Liver (tissue), 9 donors: ENCODE results near the gene HS6ST3. TPM values are rescaled to one million over a fixed set of nuclear protein-coding genes. Genes with fewer than 3 reads are reported as not detected.

Experiments
- DNase-seq: peaks from one replicate; pipeline ENCODE4 v3.0.0-alpha.2; 2017; ENCODE audit warnings: low spot score
- H3K27ac ChIP-seq, 2 donors: one replicate each; pipeline ENCODE4 v1.7.0; 2013; ENCODE audit warnings: inconsistent platforms in 2 of 2, low read length in 2 of 2, control low read depth in 1 of 2, low read depth in 1 of 2, mild to moderate bottlenecking in 1 of 2
- H3K27me3 ChIP-seq, 4 donors: one replicate each; pipeline versions ENCODE4 v1.6.1 to v1.7.0; 2013; ENCODE audit warnings: low read length in 3 of 4, inconsistent platforms in 1 of 4, mild to moderate bottlenecking in 1 of 4, moderate library complexity in 1 of 4; ENCODE audit not compliant: control insufficient read depth in 4 of 4, insufficient read depth in 4 of 4
- H3K36me3 ChIP-seq, 4 donors: one replicate each; pipeline versions ENCODE4 v1.6.1 to v1.7.0; 2013; ENCODE audit warnings: low read length in 3 of 4, mild to moderate bottlenecking in 3 of 4, low read depth in 1 of 4, moderate library complexity in 1 of 4; ENCODE audit not compliant: control insufficient read depth in 4 of 4, insufficient read depth in 3 of 4
- H3K4me1 ChIP-seq, 4 donors: one replicate each; pipeline versions ENCODE4 v1.6.1 to v1.7.0; 2013; ENCODE audit warnings: low read length in 3 of 4, mild to moderate bottlenecking in 3 of 4, moderate library complexity in 1 of 4; ENCODE audit not compliant: control insufficient read depth in 4 of 4, insufficient read depth in 4 of 4
- H3K4me3 ChIP-seq, 3 donors: one replicate each; pipeline versions ENCODE4 v1.6.1 to v1.7.0; 2013; ENCODE audit warnings: low read length in 3 of 3, control low read depth in 1 of 3, low read depth in 1 of 3, mild to moderate bottlenecking in 1 of 3
- H3K9ac ChIP-seq, 2 donors: one replicate each; pipeline ENCODE4 v1.7.0; 2013; ENCODE audit warnings: low read length in 2 of 2, mild to moderate bottlenecking in 2 of 2, moderate library complexity in 2 of 2, control low read depth in 1 of 2, low read depth in 1 of 2
- H3K9me3 ChIP-seq, 4 donors: one replicate each; pipeline versions ENCODE4 v1.6.1 to v1.7.0; 2013; ENCODE audit warnings: low read length in 3 of 4; ENCODE audit not compliant: control insufficient read depth in 4 of 4
- EGR1 ChIP-seq, 2 donors: IDR thresholded peaks; 2 replicates each; pipeline ENCODE4 v1.6.1; 2016 to 2018; ENCODE audit warnings: antibody characterized with exemption in 2 of 2, low read depth in 2 of 2
- FOXA1 ChIP-seq: IDR thresholded peaks from 2 replicates; pipeline ENCODE4 v1.6.1; 2016; ENCODE audit warnings: antibody characterized with exemption
- FOXA2 ChIP-seq: IDR thresholded peaks from 2 replicates; pipeline ENCODE4 v1.6.1; 2016; ENCODE audit warnings: antibody characterized with exemption
- HNF4G ChIP-seq: IDR thresholded peaks from 2 replicates; pipeline ENCODE4 v1.6.1; 2016; ENCODE audit warnings: antibody characterized with exemption
- JUND ChIP-seq, 2 donors: IDR thresholded peaks; 2 replicates each; pipeline ENCODE4 v1.6.1; 2016; ENCODE audit warnings: antibody characterized with exemption in 2 of 2
- NR2F2 ChIP-seq: IDR thresholded peaks from 2 replicates; pipeline ENCODE4 v1.6.1; 2016; ENCODE audit warnings: antibody characterized with exemption
- RAD21 ChIP-seq, 2 donors: IDR thresholded peaks; 2 replicates each; pipeline ENCODE4 v1.6.1; 2016; ENCODE audit warnings: antibody characterized with exemption in 2 of 2, mild to moderate bottlenecking in 2 of 2
- RXRA ChIP-seq, 2 donors: IDR thresholded peaks; 2 replicates each; pipeline ENCODE4 v1.6.1; 2017 to 2018; ENCODE audit warnings: antibody characterized with exemption in 2 of 2, mild to moderate bottlenecking in 1 of 2
- SP1 ChIP-seq: IDR thresholded peaks from 2 replicates; pipeline ENCODE4 v1.6.1; 2018; ENCODE audit warnings: antibody characterized with exemption, mild to moderate bottlenecking
- WGBS: extraction: QIAGEN DNeasy Blood & Tissue Kit; methylation state at CpG from one replicate; pipeline ENCODE4 v1.1.7; 2013; 5-methylcytosine and 5-hydroxymethylcytosine counted together
- polyA plus RNA-seq, 2 donors: library from polyadenylated mRNA; stranded (reverse) in 1 of 2; unstranded in 1 of 2; fragments of 200-250 nt in 1 of 2; fragments of >200 nt in 1 of 2; fragmentation: Nextera tagmentation in 1 of 2; extraction: Ambion mirVana in 1 of 2; gene quantifications; one replicate each; pipeline versions ENCODE4 v1.2.1 to v1.2.3, GENCODE V29; 2013 to 2015
- total RNA-seq, 2 donors: library from RNA; depleted of rRNA; stranded (reverse); fragments of >200 nt; gene quantifications; one replicate each; pipeline ENCODE4 v1.2.3, GENCODE V29; 2014
- TF ChIP-seq, protein P1 (sequence below): IDR thresholded peaks from 2 replicates; pipeline ENCODE4 v1.6.1; 2016; ENCODE audit warnings: antibody characterized with exemption
- TF ChIP-seq, protein P2 (sequence below): fragments of 150-350 bp; IDR thresholded peaks from 2 replicates; pipeline ENCODE4 v1.5.1; 2017; ENCODE audit warnings: improper control_type of control experiment, low read depth, low read length; ENCODE audit not compliant: missing input control
- TF ChIP-seq, protein P3 (sequence below): IDR thresholded peaks from 2 replicates; pipeline ENCODE4 v1.6.1; 2016; ENCODE audit warnings: antibody characterized with exemption, mild to moderate bottlenecking
- TF ChIP-seq, protein P4 (sequence below): IDR thresholded peaks from 2 replicates; pipeline ENCODE4 v1.6.1; 2016; ENCODE audit warnings: antibody characterized with exemption
- donor health status: healthy.
- donor health status: healthy.
- donor health status: healthy.
- donor health status: healthy.
- donor health status: healthy.

The HS6ST3 gene
- total and polyA plus RNA-seq, 4 donors: under 0.01 TPM; not detected in 3

DNA sequence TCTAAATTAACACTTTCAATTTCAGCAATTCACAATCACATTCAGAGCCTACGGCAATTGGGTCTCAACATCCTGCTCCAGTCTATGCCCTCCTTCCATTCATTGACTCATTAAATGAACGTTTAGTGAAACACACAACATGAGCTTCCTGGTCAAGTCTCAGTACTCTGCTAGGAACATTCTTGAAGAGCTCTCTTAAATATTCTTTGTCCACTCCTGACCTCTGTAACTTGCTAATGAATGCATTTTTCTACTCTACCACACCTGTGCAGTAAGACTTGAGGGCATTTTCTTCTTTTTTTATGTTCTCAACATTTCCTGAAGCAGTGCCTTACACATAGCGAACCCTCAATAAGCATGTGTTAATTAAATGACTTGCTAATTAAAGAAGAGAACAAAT is 735.7 kb downstream of the HS6ST3 start:
- 78% methylated on average over 3 of the region's 3 CpGs for WGBS

DNA sequence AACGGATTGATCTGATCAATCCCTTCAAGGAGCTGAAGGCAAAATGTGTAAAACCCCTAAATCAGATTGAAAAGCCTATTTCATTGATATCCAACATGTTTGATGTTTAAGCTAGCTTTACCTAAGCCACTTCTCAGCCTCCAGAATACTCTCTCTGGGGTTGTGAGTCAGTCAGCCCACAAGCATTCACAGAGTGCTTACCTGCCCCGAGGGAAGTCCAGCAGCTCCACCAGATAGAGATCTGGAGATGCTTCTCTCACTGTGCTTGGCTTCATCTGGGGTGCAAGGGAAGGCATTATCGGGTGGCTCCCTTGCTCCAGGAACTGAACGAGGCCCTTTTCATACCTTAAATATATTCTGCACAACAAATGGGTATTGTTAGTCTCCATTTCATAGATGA is 744.7 kb downstream of the HS6ST3 start:
- DNase-seq: no peak
- H3K9ac ChIP-seq: no peak overlapping the region
- H3K9me3 ChIP-seq: peaks cover 0 to 4% (median under 1%) of the 10 kb centered on the region in 4 donors
- H3K27me3 ChIP-seq: no peaks in the 10 kb centered on the region
- no peaks in the 10 kb centered on the region for H3K36me3 ChIP-seq
- TF ChIP-seq, protein P1, sequence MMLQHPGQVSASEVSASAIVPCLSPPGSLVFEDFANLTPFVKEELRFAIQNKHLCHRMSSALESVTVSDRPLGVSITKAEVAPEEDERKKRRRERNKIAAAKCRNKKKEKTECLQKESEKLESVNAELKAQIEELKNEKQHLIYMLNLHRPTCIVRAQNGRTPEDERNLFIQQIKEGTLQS: no peak
- TF ChIP-seq NR2F2 (no peak), RAD21 (IDR thresholded peaks at IDR 0.05) (no peak), RXRA (IDR thresholded peaks at IDR 0.05) (no peak), SP1 (no peak), FOXA1 (no peak)
- TF ChIP-seq, protein P2, sequence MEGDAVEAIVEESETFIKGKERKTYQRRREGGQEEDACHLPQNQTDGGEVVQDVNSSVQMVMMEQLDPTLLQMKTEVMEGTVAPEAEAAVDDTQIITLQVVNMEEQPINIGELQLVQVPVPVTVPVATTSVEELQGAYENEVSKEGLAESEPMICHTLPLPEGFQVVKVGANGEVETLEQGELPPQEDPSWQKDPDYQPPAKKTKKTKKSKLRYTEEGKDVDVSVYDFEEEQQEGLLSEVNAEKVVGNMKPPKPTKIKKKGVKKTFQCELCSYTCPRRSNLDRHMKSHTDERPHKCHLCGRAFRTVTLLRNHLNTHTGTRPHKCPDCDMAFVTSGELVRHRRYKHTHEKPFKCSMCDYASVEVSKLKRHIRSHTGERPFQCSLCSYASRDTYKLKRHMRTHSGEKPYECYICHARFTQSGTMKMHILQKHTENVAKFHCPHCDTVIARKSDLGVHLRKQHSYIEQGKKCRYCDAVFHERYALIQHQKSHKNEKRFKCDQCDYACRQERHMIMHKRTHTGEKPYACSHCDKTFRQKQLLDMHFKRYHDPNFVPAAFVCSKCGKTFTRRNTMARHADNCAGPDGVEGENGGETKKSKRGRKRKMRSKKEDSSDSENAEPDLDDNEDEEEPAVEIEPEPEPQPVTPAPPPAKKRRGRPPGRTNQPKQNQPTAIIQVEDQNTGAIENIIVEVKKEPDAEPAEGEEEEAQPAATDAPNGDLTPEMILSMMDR: no peak
- no peaks in the 10 kb centered on the region for H3K4me1 ChIP-seq
- H3K27ac ChIP-seq: no peak overlapping the region
- no peak overlapping the region for H3K4me3 ChIP-seq
- 69% methylated on average over 4 of the region's 4 CpGs for WGBS

More for the DNA sequence above, 735.7 kb downstream of the HS6ST3 start:
- Histone ChIP-seq H3K27me3 (no peaks in the 10 kb centered on the region), H3K4me1 (no peaks in the 10 kb centered on the region), H3K27ac (no peak overlapping the region), H3K9ac (no peak overlapping the region), H3K9me3 (no peaks in the 10 kb centered on the region), H3K36me3 (no peaks in the 10 kb centered on the region), H3K4me3 (no peak overlapping the region)
- TF ChIP-seq, protein P3, sequence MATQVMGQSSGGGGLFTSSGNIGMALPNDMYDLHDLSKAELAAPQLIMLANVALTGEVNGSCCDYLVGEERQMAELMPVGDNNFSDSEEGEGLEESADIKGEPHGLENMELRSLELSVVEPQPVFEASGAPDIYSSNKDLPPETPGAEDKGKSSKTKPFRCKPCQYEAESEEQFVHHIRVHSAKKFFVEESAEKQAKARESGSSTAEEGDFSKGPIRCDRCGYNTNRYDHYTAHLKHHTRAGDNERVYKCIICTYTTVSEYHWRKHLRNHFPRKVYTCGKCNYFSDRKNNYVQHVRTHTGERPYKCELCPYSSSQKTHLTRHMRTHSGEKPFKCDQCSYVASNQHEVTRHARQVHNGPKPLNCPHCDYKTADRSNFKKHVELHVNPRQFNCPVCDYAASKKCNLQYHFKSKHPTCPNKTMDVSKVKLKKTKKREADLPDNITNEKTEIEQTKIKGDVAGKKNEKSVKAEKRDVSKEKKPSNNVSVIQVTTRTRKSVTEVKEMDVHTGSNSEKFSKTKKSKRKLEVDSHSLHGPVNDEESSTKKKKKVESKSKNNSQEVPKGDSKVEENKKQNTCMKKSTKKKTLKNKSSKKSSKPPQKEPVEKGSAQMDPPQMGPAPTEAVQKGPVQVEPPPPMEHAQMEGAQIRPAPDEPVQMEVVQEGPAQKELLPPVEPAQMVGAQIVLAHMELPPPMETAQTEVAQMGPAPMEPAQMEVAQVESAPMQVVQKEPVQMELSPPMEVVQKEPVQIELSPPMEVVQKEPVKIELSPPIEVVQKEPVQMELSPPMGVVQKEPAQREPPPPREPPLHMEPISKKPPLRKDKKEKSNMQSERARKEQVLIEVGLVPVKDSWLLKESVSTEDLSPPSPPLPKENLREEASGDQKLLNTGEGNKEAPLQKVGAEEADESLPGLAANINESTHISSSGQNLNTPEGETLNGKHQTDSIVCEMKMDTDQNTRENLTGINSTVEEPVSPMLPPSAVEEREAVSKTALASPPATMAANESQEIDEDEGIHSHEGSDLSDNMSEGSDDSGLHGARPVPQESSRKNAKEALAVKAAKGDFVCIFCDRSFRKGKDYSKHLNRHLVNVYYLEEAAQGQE: no peak
- TF ChIP-seq, protein P2: no peak
- no peak for DNase-seq

DNA sequence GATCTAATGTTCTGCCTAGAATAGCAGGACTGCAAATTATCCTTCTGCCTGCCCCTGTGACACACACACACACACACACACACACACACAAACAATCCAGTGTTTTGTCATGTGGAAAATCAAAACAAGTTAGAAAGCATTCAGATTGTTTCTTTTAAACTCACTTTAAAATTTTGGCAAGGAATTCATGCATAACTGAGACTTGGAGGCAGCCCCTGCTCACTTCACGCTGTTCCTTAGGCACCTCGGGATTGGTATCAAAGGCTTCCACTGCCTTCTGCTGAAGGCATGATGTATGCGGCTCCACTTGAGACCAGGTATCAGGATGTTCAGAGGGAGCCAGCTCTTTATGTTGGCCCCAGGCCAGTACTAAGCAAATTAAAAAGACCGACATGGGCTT is 745.6 kb downstream of the HS6ST3 start:
- 82% methylated on average over 4 of the region's 4 CpGs for WGBS
- no peak for DNase-seq

More for the DNA sequence above, 745.6 kb downstream of the HS6ST3 start:
- no peaks in the 10 kb centered on the region for H3K4me1 ChIP-seq
- peaks cover 0 to 4% (median under 1%) of the 10 kb centered on the region in 4 donors for H3K9me3 ChIP-seq
- no peaks in the 10 kb centered on the region for H3K27me3 ChIP-seq
- no peaks in the 10 kb centered on the region for H3K36me3 ChIP-seq
- no peak overlapping the region for H3K4me3 ChIP-seq
- no peak overlapping the region for H3K27ac ChIP-seq
- TF ChIP-seq JUND (IDR thresholded peaks at IDR 0.05): no peak
- no peak for TF ChIP-seq EGR1 (IDR thresholded peaks at IDR 0.05; ENCODE audit: low read depth in 2 of 2)
- TF ChIP-seq, protein P3: no peak
- TF ChIP-seq HNF4G: no peak
- TF ChIP-seq, protein P4, sequence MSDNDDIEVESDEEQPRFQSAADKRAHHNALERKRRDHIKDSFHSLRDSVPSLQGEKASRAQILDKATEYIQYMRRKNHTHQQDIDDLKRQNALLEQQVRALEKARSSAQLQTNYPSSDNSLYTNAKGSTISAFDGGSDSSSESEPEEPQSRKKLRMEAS: no peak
- TF ChIP-seq, protein P2: no peak
- TF ChIP-seq FOXA2: no peak
- TF ChIP-seq RAD21 (IDR thresholded peaks at IDR 0.05): no peak
- TF ChIP-seq FOXA1: no peak
- no peak overlapping the region for H3K9ac ChIP-seq
